HEK293 (cell line): Measurements from ENCODE around the gene ERFE.

ENCODE experiments used
- CTCF ChIA-PET: fragments of 350-600 bp; formaldehyde crosslinking; extraction: SDS; loops from one replicate; lab custom pipeline; 2021; ENCODE audit warnings: antibody characterized with exemption; lab: Yijun Ruan, JAX
- POLR2A ChIA-PET: fragments of 300-600 bp; formaldehyde crosslinking; extraction: SDS; loops from one replicate; lab custom pipeline; 2020; ENCODE audit warnings: antibody characterized with exemption, inconsistent platforms; lab: Yijun Ruan, JAX
- H3K27ac ChIP-seq: fragments of 200-500 bp; sonication (Bioruptor generic); 2 replicates; pipeline ENCODE4 v1.5.1; 2014; ENCODE audit warnings: low read depth, low read length, control low read depth, inconsistent platforms; ENCODE audit errors: extremely low read depth
- H3K36me3 ChIP-seq, 2 experiments: fragments of 200-500 bp in 1 of 2; sonication (Bioruptor generic) in 1 of 2; 1 replicate in 1 of 2; 2 replicates in 1 of 2; pipeline ENCODE4 v1.5.1; 2014 to 2017; ENCODE audit warnings: inconsistent platforms in 2 of 2, low read length in 2 of 2; ENCODE audit not compliant: control insufficient read depth in 2 of 2, insufficient read depth in 1 of 2
- H3K4me1 ChIP-seq: fragments of 200-500 bp; sonication (Bioruptor generic); 2 replicates; pipeline ENCODE4 v1.5.1; 2014; ENCODE audit warnings: mild to moderate bottlenecking, low read length, inconsistent platforms; ENCODE audit not compliant: control insufficient read depth, insufficient read depth
- H3K4me3 ChIP-seq: 2 replicates; pipeline ENCODE4 v1.5.1; 2011; ENCODE audit warnings: low read depth, mild to moderate bottlenecking, control low read depth, low read length, moderate library complexity
- H3K9me3 ChIP-seq: fragments of 200-500 bp; sonication (Bioruptor generic); 2 replicates; pipeline ENCODE4 v1.5.1; 2014; ENCODE audit warnings: low read depth, low read length, inconsistent platforms; ENCODE audit not compliant: control insufficient read depth, insufficient read depth
- EGR2 ChIP-seq: fragments of 450-650 bp; formaldehyde crosslinking; IDR thresholded peaks from 2 replicates; pipeline ENCODE4 v1.5.1; 2016; ENCODE audit warnings: low read depth, missing biosample characterization, missing genetic modification characterization
- GLIS1 ChIP-seq: fragments of 450-650 bp; formaldehyde crosslinking; IDR thresholded peaks from 2 replicates; pipeline ENCODE4 v1.5.1; 2016; ENCODE audit warnings: missing biosample characterization, missing genetic modification characterization
- PBX3 ChIP-seq: sonication (generic); formaldehyde crosslinking; IDR thresholded peaks from 2 replicates; pipeline ENCODE4 v1.8.1; 2022; ENCODE audit warnings: mild to moderate bottlenecking, moderate library complexity, missing genetic modification reagents
- RBAK ChIP-seq: fragments of 450-650 bp; formaldehyde crosslinking; IDR thresholded peaks from 2 replicates; pipeline ENCODE4 v1.5.1; 2016; ENCODE audit warnings: missing biosample characterization, missing genetic modification characterization
- SCRT1 ChIP-seq: fragments of 450-650 bp; formaldehyde crosslinking; IDR thresholded peaks from 2 replicates; pipeline ENCODE4 v1.5.1; 2016; ENCODE audit warnings: missing biosample characterization, missing genetic modification characterization, borderline replicate concordance
- SCRT2 ChIP-seq: fragments of 450-650 bp; formaldehyde crosslinking; IDR thresholded peaks from 2 replicates; pipeline ENCODE4 v1.5.1; 2016; ENCODE audit warnings: missing biosample characterization, missing genetic modification characterization
- ZFHX2 ChIP-seq: fragments of 450-650 bp; formaldehyde crosslinking; conservative IDR thresholded peaks from 2 replicates; pipeline ENCODE4 v1.5.1; 2016; ENCODE audit warnings: missing biosample characterization, missing genetic modification characterization
- ZFP69B ChIP-seq: fragments of 450-650 bp; formaldehyde crosslinking; IDR thresholded peaks from 2 replicates; pipeline ENCODE4 v1.5.1; 2016; ENCODE audit warnings: missing biosample characterization, missing genetic modification characterization
- ZIC2 ChIP-seq: fragments of 450-650 bp; formaldehyde crosslinking; IDR thresholded peaks from 2 replicates; pipeline ENCODE4 v1.5.1; 2016; ENCODE audit warnings: missing biosample characterization, missing genetic modification characterization
- ZNF140 ChIP-seq: fragments of 450-650 bp; formaldehyde crosslinking; IDR thresholded peaks from 2 replicates; pipeline ENCODE4 v1.5.1; 2016; ENCODE audit warnings: missing biosample characterization, missing genetic modification characterization
- ZNF174 ChIP-seq: fragments of 450-650 bp; formaldehyde crosslinking; IDR thresholded peaks from 2 replicates; pipeline ENCODE4 v1.5.0; 2017; ENCODE audit warnings: missing biosample characterization, mild to moderate bottlenecking, missing genetic modification characterization
- ZNF18 ChIP-seq: fragments of 450-650 bp; formaldehyde crosslinking; IDR thresholded peaks from 2 replicates; pipeline ENCODE4 v1.5.1; 2016; ENCODE audit warnings: missing biosample characterization, missing genetic modification characterization
- ZNF214 ChIP-seq: fragments of 450-650 bp; formaldehyde crosslinking; IDR thresholded peaks from 2 replicates; pipeline ENCODE4 v1.5.1; 2017; ENCODE audit warnings: missing biosample characterization, mild to moderate bottlenecking, missing genetic modification characterization, borderline replicate concordance
- ZNF280C ChIP-seq: fragments of 450-650 bp; formaldehyde crosslinking; IDR thresholded peaks from 2 replicates; pipeline ENCODE4 v1.5.1; 2016; ENCODE audit warnings: missing biosample characterization, missing genetic modification characterization
- ZNF514 ChIP-seq: fragments of 450-650 bp; formaldehyde crosslinking; IDR thresholded peaks from 2 replicates; pipeline ENCODE4 v1.5.1; 2016; ENCODE audit warnings: missing biosample characterization, missing genetic modification characterization
- ZNF521 ChIP-seq: fragments of 450-650 bp; formaldehyde crosslinking; IDR thresholded peaks from 2 replicates; pipeline ENCODE4 v1.5.1; 2017; ENCODE audit warnings: missing biosample characterization, mild to moderate bottlenecking, missing genetic modification characterization
- ZNF529 ChIP-seq: fragments of 450-650 bp; formaldehyde crosslinking; IDR thresholded peaks from 2 replicates; pipeline ENCODE4 v1.5.1; 2017; ENCODE audit warnings: missing genetic modification characterization, missing biosample characterization; ENCODE audit not compliant: insufficient replicate concordance
- ZNF600 ChIP-seq: fragments of 450-650 bp; formaldehyde crosslinking; IDR thresholded peaks from 2 replicates; pipeline ENCODE4 v1.5.1; 2016; ENCODE audit warnings: missing biosample characterization, missing genetic modification characterization
- ZNF626 ChIP-seq: fragments of 450-650 bp; sonication (Bioruptor Pico); formaldehyde crosslinking; IDR thresholded peaks from 2 replicates; pipeline ENCODE4 v1.5.1; 2018; ENCODE audit warnings: missing biosample characterization, missing genetic modification characterization, inconsistent platforms
- ZNF747 ChIP-seq: fragments of 450-650 bp; formaldehyde crosslinking; IDR thresholded peaks from 2 replicates; pipeline ENCODE4 v1.5.1; 2016; ENCODE audit warnings: missing biosample characterization, missing genetic modification characterization
- ZNF792 ChIP-seq: fragments of 450-650 bp; formaldehyde crosslinking; IDR thresholded peaks from 2 replicates; pipeline ENCODE4 v1.5.1; 2016; ENCODE audit warnings: missing biosample characterization, missing genetic modification characterization
- ZNF837 ChIP-seq: fragments of 450-650 bp; formaldehyde crosslinking; IDR thresholded peaks from 2 replicates; pipeline ENCODE4 v1.5.1; 2016; ENCODE audit warnings: missing biosample characterization, missing genetic modification characterization
- ZSCAN30 ChIP-seq: fragments of 450-650 bp; IDR thresholded peaks from 2 replicates; pipeline ENCODE4 v1.5.1; 2018; ENCODE audit warnings: missing biosample characterization, mild to moderate bottlenecking, missing genetic modification characterization, moderate library complexity

Gene ERFE

GRCh38 chr2:238117199-238118154, 41.3 kb upstream of the ERFE start (continued):
- TF ChIP-seq EGR2 (tag by site-specific recombination): 0 out of 2 replicates have a peak, but pooled peaks have one; percentile 37
- no peak for TF ChIP-seq ZNF792 (tag by site-specific recombination)
- TF ChIP-seq ZNF514: no peak
- peak; percentile 52; the same call in 1 of the 2 replicates for TF ChIP-seq SCRT1
- TF ChIP-seq SCRT2 (tag by site-specific recombination): peak; percentile 70
- no peak for TF ChIP-seq ZNF529 (tag by site-specific recombination)

GRCh38 chr2:238119756-238120462, 38.9 kb upstream of the ERFE start:
- POLR2A ChIA-PET: no interaction called here
- Histone ChIP-seq H3K4me3 (no peak overlapping the region), H3K27ac (no peak overlapping the region), H3K36me3 (no peaks in the 10 kb centered on the region), H3K9me3 (no peaks in the 10 kb centered on the region), H3K4me1 (no peaks in the 10 kb centered on the region)
- CTCF ChIA-PET: interaction anchor here (1.2 kb wide), 1 partner anchor 143 kb away, joined by 3 read pairs; no protein-coding TSS in a partner anchor
- no peak for TF ChIP-seq ZNF600
- peak; percentile 54 for TF ChIP-seq ZIC2 (tag by site-specific recombination)

- Histone ChIP-seq H3K4me1 (no peaks in the 10 kb centered on the region), H3K9me3 (no peaks in the 10 kb centered on the region), H3K36me3 (no peaks in the 10 kb centered on the region), H3K4me3 (no peak overlapping the region), H3K27ac (no peak overlapping the region)
- POLR2A ChIA-PET: no interaction called here
- no peak for TF ChIP-seq RBAK (tag by site-specific recombination)
- TF ChIP-seq ZNF214 (tag by site-specific recombination): no peak
- no peak for TF ChIP-seq ZNF747 (tag by site-specific recombination)
- TF ChIP-seq ZNF280C (tag by site-specific recombination): no peak
- no peak for TF ChIP-seq ZFHX2
- no peak for TF ChIP-seq ZNF18 (tag by site-specific recombination)
- TF ChIP-seq ZIC2 (tag by site-specific recombination): peak; percentile 83
- no peak for TF ChIP-seq ZFP69B (tag by site-specific recombination)
- TF ChIP-seq ZNF837: no peak
- TF ChIP-seq ZSCAN30 (tag by site-specific recombination): no peak
- TF ChIP-seq ZNF140 (tag by site-specific recombination): no peak
- no peak for TF ChIP-seq ZNF626 (tag by site-specific recombination)
- peak; percentile 86 for TF ChIP-seq GLIS1
- TF ChIP-seq ZNF174 (tag by site-specific recombination): no peak
- TF ChIP-seq PBX3 (CRISPR knock-in tag): no peak
- TF ChIP-seq ZNF521 (tag by site-specific recombination): no peak
- CTCF ChIA-PET: interaction anchor here (0.6 to 1.2 kb wide), 2 partner anchors 82 to 143 kb away, joined by 3 to 4 read pairs; no protein-coding TSS in a partner anchor
Measured at GRCh38 chr2:238120463-238121298, 38.1 kb upstream of the ERFE start.
